Activated B cell treated with CpG ODN at 0.5 μM for 24 hours (primary cell): ENCODE measurements around the gene VPS9D1. TPM values are rescaled to one million over a fixed set of nuclear protein-coding genes. Genes with fewer than 3 reads are reported as not detected.

Experiments
- ATAC-seq: fragments of 200-7000 bp; cut with Tn5 transposase; one replicate; pipeline ENCODE4 v1.10.0; 2021; ENCODE audit warnings: low read depth, mild to moderate bottlenecking, moderate library complexity
- CTCF ChIA-PET: fragments of 350-600 bp; sonication (Branson Sonifier 250); formaldehyde crosslinking; loops from one replicate; lab custom pipeline; 2021; ENCODE audit warnings: antibody characterized with exemption; lab: Charles Lee
- POLR2A ChIA-PET: fragments of 350-600 bp; sonication (Branson Sonifier 250); formaldehyde crosslinking; loops from one replicate; lab custom pipeline; 2021; ENCODE audit warnings: antibody characterized with exemption; lab: Charles Lee
- DNase-seq: peaks from one replicate; pipeline ENCODE4 v3.0.0; 2022
- H3K27ac Mint-ChIP-seq: one replicate; pipeline ENCODE4 v1.8.0; 2020; ENCODE audit warnings: mixed read lengths
- H3K27me3 Mint-ChIP-seq: one replicate; pipeline ENCODE4 v1.8.0; 2021; ENCODE audit warnings: mixed read lengths
- H3K36me3 Mint-ChIP-seq: one replicate; pipeline ENCODE4 v1.8.0; 2021; ENCODE audit warnings: low read depth, mixed read lengths
- H3K4me1 Mint-ChIP-seq: one replicate; pipeline ENCODE4 v1.8.0; 2021; ENCODE audit warnings: mixed read lengths
- H3K4me3 Mint-ChIP-seq: one replicate; pipeline ENCODE4 v1.8.0; 2020; ENCODE audit warnings: mild to moderate bottlenecking, mixed read lengths
- H3K9me3 Mint-ChIP-seq: one replicate; pipeline ENCODE4 v1.8.0; 2020; ENCODE audit warnings: mixed read lengths
- CTCF ChIP-seq: fragments of 200-600 bp; IDR thresholded peaks from one replicate; pipeline ENCODE4 v1.8.0; 2022; ENCODE audit warnings: antibody characterized with exemption, mild to moderate bottlenecking
- intact Hi-C: fragments of 100-400 bp; cut with micrococcal nuclease; formaldehyde crosslinking; loops from one replicate; pipeline ENCODE4 v1.15.1; 2024
- total RNA-seq: library from RNA; stranded (reverse); gene quantifications from 2 replicates; pipeline ENCODE4 v1.2.3, GENCODE V29; 2022

VPS9D1 gene, protein sequence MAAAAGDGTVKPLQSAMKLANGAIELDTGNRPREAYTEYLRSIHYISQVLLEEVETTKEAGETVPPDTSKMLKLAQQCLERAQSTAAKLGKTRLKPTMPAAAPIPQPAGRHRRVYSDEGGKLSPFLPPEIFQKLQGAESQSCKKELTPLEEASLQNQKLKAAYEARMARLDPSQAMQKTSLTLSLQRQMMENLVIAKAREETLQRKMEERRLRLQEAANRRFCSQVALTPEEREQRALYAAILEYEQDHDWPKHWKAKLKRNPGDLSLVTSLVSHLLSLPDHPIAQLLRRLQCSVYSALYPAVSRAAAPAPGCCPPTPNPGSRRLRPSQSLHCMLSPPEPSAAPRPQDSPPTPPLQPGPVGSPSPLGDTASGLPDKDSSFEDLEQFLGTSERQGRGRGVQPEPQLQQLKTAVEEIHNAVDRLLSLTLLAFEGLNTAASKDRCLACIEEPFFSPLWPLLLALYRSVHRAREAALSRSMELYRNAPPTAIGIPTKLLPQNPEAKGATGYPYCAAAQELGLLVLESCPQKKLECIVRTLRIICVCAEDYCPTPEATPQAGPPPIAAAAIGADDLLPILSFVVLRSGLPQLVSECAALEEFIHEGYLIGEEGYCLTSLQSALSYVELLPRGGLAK
- total RNA-seq = 6.6 and 7.4 TPM in 2 replicates

DNA sequence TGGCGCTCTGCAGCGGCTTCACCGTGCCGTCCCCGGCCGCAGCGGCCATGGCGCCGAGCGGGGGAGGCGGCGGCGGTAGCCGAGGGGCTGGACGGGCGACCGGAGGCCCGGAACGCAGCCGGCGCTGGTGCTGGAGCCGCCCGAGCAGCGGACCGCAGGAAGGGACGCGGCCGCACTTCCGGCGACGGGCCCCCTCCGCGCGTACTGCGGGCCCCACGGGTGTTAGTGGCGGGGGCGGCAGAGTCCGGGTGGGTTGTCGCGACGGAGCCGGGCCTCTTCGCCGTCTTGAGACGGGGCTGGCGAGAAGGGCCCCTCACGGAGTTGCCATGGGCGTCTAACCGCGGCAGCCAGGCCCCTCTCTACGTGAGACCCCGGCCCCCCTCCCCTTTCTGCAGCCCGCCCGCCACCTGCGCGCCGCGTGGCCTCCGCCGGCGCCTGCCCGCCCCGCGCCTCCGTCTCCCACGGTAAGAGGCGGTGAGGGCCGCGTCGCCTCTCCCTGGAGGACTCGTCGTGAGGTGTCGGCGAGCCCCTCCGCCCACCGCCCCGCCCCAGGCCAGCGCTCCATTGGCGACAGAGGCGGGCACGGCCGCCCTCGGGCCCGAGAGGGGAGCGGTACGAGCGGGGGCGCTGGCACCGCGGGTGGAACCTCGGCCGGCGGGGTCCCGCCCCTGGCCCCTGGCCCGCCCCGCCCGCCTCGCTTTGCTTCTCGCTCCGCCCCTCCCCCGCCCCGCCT, at the start of gene VPS9D1, which contains the start of gene ZNF276:
VPS9D1 (minus strand) TSS at position 86 of the 733 bp plus-strand sequence; CDS start at position 49, 37 bp downstream.
ZNF276 (plus strand) TSS at position 725 of the 733 bp plus-strand sequence. CDS start 104 bp downstream, outside the sequence.
- ATAC-seq (peak; percentile 74), DNase-seq (peak; percentile 81)
- no peak for TF ChIP-seq CTCF
- CTCF ChIA-PET = interaction anchor here (1.1 kb wide), 1 partner anchor 15 kb away, joined by 3 read pairs; no protein-coding TSS in a partner anchor
- POLR2A ChIA-PET = interaction anchor here (0.5 to 1.2 kb wide), 6 partner anchors 18 to 244 kb away, joined by 3 to 4 read pairs (median 4); partner anchors contain the start of gene FANCA
- H3K9me3 Mint-ChIP-seq = no peaks in the 10 kb centered on the region
- peaks cover 23% of the 10 kb centered on the region for H3K36me3 Mint-ChIP-seq
- peak within 1 kb of the TSS; percentile 85 for H3K27ac Mint-ChIP-seq
- intact Hi-C loops = loop anchor here (1.0 to 5.0 kb wide), 7 partner anchors 10 to 479 kb away; partner anchors contain the start of genes CDK10 and FANCA
- H3K4me1 Mint-ChIP-seq = peaks cover 35% of the 10 kb centered on the region
- H3K4me3 Mint-ChIP-seq = peak within 1 kb of the TSS; percentile 85
- no peaks in the 10 kb centered on the region for H3K27me3 Mint-ChIP-seq

DNA sequence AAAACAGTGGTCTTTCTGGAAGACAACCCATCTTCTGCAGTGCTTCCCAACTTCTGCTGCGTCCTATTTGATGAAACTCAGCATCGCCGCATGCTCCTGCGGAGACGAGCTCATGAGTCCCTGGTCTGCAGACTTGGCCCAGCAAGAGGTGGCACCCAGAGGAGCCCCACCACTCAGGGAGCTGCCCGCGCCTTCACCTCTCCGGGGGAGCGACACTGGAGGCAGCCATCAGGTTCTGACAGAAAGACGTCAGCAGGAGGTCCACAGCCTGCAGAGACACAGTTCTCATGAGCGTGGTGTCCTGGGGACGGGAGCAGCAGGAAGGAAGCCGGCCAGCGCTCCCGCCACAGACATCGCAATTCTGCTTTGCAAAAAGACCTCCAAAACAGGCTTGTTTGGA, 49.7 kb upstream of the VPS9D1 start:
- DNase-seq (no peak), ATAC-seq (no peak)
- intact Hi-C loops = no loop called here
- POLR2A ChIA-PET = interaction anchor here (0.6 kb wide), 2 partner anchors 39 to 67 kb away, joined by 10 to 13 read pairs; no protein-coding TSS in a partner anchor
- CTCF ChIA-PET = no interaction called here
- H3K4me1 Mint-ChIP-seq = peaks cover 17% of the 10 kb centered on the region
- no peaks in the 10 kb centered on the region for H3K27me3 Mint-ChIP-seq
- H3K27ac Mint-ChIP-seq = no peak overlapping the region
- no peaks in the 10 kb centered on the region for H3K9me3 Mint-ChIP-seq
- no peak overlapping the region for H3K4me3 Mint-ChIP-seq
- peaks cover 7% of the 10 kb centered on the region for H3K36me3 Mint-ChIP-seq
- TF ChIP-seq CTCF = no peak

DNA sequence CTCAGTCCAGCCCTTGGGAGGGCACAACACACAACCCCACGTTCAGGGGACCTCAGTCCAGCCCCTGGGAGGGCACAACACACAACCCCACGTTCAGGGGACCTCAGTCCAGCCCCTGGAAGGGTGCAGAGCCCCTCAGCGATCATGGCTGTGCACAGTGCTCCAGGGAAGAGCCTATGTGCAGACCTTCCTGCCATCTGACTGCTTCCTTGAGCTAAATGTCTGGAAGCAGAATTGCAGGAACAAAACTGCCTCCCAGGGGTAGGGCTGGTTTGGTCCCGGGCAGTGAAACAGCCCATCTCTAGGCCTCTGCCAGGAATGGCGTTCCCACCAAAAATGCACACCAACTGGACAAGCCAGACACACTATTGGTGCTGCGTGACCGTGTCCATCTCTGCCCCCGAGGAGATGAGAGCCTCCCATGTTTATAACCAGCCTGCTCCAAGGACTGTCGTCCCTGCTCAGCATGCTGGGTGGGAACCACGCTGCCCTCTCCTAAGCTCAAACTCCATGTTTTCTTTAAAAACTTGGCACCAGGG, 44.7 kb upstream of the VPS9D1 start:
- H3K9me3 Mint-ChIP-seq = no peaks in the 10 kb centered on the region
- TF ChIP-seq CTCF = no peak
- H3K27me3 Mint-ChIP-seq = no peaks in the 10 kb centered on the region
- peak overlapping the region; percentile 95 for H3K27ac Mint-ChIP-seq
- H3K4me3 Mint-ChIP-seq = peak overlapping the region; percentile 88
- ATAC-seq = no peak
- H3K36me3 Mint-ChIP-seq = peaks cover 15% of the 10 kb centered on the region
- CTCF ChIA-PET = interaction anchor here (0.8 to 1.0 kb wide), 2 partner anchors 59 to 65 kb away, joined by 3 read pairs; no protein-coding TSS in a partner anchor
- peaks cover 63% of the 10 kb centered on the region for H3K4me1 Mint-ChIP-seq
- POLR2A ChIA-PET = interaction anchor here (0.7 to 2.5 kb wide), 4 partner anchors 50 to 145 kb away, joined by 3 to 8 read pairs (median 4); partner anchors contain the start of gene TCF25
- intact Hi-C loops = loop anchor here (1.0 to 2.0 kb wide), 5 partner anchors 16 to 95 kb away; partner anchors contain the start of genes FANCA and ZNF276
- DNase-seq = no peak

- H3K27ac Mint-ChIP-seq = peak overlapping the region; percentile 95
- no peaks in the 10 kb centered on the region for H3K9me3 Mint-ChIP-seq
- H3K4me1 Mint-ChIP-seq = peaks cover 69% of the 10 kb centered on the region
- peak; percentile 62 for DNase-seq
- CTCF ChIA-PET = interaction anchor here (0.8 to 1.0 kb wide), 2 partner anchors 59 to 65 kb away, joined by 3 read pairs; no protein-coding TSS in a partner anchor
- no peaks in the 10 kb centered on the region for H3K27me3 Mint-ChIP-seq
- POLR2A ChIA-PET = interaction anchor here (0.6 to 2.5 kb wide), 7 partner anchors 14 to 184 kb away, joined by 3 to 8 read pairs (median 3); partner anchors contain the start of genes DEF8 and TCF25
- H3K4me3 Mint-ChIP-seq = peak overlapping the region; percentile 88
- intact Hi-C loops = loop anchor here (1.0 to 2.0 kb wide), 6 partner anchors 15 to 96 kb away; partner anchors contain the start of genes FANCA and ZNF276
- no peak for TF ChIP-seq CTCF
- peaks cover 19% of the 10 kb centered on the region for H3K36me3 Mint-ChIP-seq
- peak; percentile 83 for ATAC-seq
Observed at GRCh38 chr16:89764711-89765201, 44.1 kb upstream of the VPS9D1 start.
